DOHH2 (cell line): Measurements from ENCODE around the gene LRMDA.

ENCODE experiments used
- H3F3A ChIP-seq: fragments of 200-600 bp; sonication (generic), shearing (Covaris generic); 2 replicates; pipeline ENCODE4 v1.6.0; 2016; ENCODE audit warnings: antibody characterized with exemption, mild to moderate bottlenecking; ENCODE audit not compliant: control insufficient read depth, insufficient read depth
- H3K27ac ChIP-seq: fragments of 200-600 bp; sonication (generic); 2 replicates; pipeline ENCODE4 v1.5.1; 2014; ENCODE audit warnings: low read depth, mild to moderate bottlenecking, low read length, moderate library complexity
- H3K27me3 ChIP-seq: fragments of 200-600 bp; sonication (generic); 2 replicates; pipeline ENCODE4 v1.6.1; 2014; ENCODE audit warnings: mild to moderate bottlenecking, low read length, mixed read lengths; ENCODE audit not compliant: control insufficient read depth
- H3K36me3 ChIP-seq: fragments of 200-600 bp; sonication (generic); 2 replicates; pipeline ENCODE4 v1.6.1; 2014; ENCODE audit warnings: mild to moderate bottlenecking, low read length, moderate library complexity, mixed read lengths; ENCODE audit not compliant: control insufficient read depth
- H3K4me1 ChIP-seq: fragments of 200-600 bp; sonication (generic); 2 replicates; pipeline ENCODE4 v1.6.1; 2014; ENCODE audit warnings: mild to moderate bottlenecking, low read length, mixed read lengths; ENCODE audit not compliant: control insufficient read depth
- H3K4me2 ChIP-seq: fragments of 200-600 bp; sonication (generic); 2 replicates; pipeline ENCODE4 v1.6.0; 2014; ENCODE audit warnings: mild to moderate bottlenecking, low read length, moderate library complexity
- H3K4me3 ChIP-seq: fragments of 200-600 bp; sonication (generic); 2 replicates; pipeline ENCODE4 v1.5.1; 2014; ENCODE audit warnings: mild to moderate bottlenecking, low read length, mixed read lengths
- H3K79me2 ChIP-seq: fragments of 200-600 bp; sonication (generic); 2 replicates; pipeline ENCODE4 v1.6.1; 2014; ENCODE audit warnings: mild to moderate bottlenecking, low read length, mixed read lengths; ENCODE audit not compliant: control insufficient read depth
- H3K9me2 ChIP-seq: fragments of 200-600 bp; sonication (generic); replicated peaks from 2 replicates; pipeline ENCODE4 v1.6.1; 2014; ENCODE audit warnings: mild to moderate bottlenecking, low read length, mixed read lengths; ENCODE audit not compliant: control insufficient read depth
- H3K9me3 ChIP-seq: fragments of 200-600 bp; sonication (generic); 2 replicates; pipeline ENCODE4 v1.6.1; 2014; ENCODE audit warnings: antibody characterized with exemption, low read length, mixed read lengths; ENCODE audit not compliant: control insufficient read depth, insufficient read depth
- H4K20me1 ChIP-seq: fragments of 200-600 bp; sonication (generic); 2 replicates; pipeline ENCODE4 v1.6.0; 2014; ENCODE audit warnings: low read depth, mild to moderate bottlenecking, antibody characterized with exemption, low read length, moderate library complexity; ENCODE audit not compliant: control insufficient read depth, insufficient read depth
- CTCF ChIP-seq: fragments of 200-600 bp; sonication (generic); IDR thresholded peaks from one replicate; pipeline ENCODE4 v1.5.1; 2014; ENCODE audit warnings: antibody characterized with exemption, mild to moderate bottlenecking, low read depth, low read length; ENCODE audit not compliant: poor library complexity, severe bottlenecking
- EZH2phosphoT487 ChIP-seq: fragments of 200-600 bp; sonication (generic); IDR thresholded peaks from 2 replicates; pipeline ENCODE4 v1.6.1; 2017; ENCODE audit warnings: borderline replicate concordance, mild to moderate bottlenecking, antibody characterized with exemption, low read length, moderate library complexity, mixed read lengths

LRMDA gene

DNA sequence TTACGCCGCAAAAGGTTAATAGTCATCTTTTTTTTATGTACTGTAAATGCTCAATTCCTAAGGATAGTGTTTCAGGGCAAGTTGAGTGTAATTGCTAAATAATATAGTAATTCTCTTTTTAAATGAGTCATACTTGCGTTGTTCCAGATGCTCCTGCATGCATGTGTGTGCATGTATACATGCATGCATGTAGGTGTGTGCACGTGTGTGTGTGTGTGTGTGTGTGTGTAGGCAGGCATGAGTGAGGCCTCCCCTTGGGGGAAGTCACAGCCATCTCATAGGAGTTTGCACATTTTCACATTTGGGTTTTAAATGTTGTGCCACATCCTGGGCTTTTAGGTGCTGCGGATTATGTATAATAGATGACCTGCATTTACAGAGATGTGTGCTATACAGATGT lies 1110.4 kb downstream of the LRMDA start:
- H3F3A ChIP-seq: no peaks in the 10 kb centered on the region
- H3K9me2 ChIP-seq: no peaks in the 10 kb centered on the region
- no peaks in the 10 kb centered on the region for H3K9me3 ChIP-seq
- no peaks in the 10 kb centered on the region for H3K27me3 ChIP-seq
- no peaks in the 10 kb centered on the region for H3K79me2 ChIP-seq
- H3K36me3 ChIP-seq: no peaks in the 10 kb centered on the region
- no peak overlapping the region for H3K4me3 ChIP-seq
- H4K20me1 ChIP-seq: no peaks in the 10 kb centered on the region
- H3K27ac ChIP-seq: no peak overlapping the region
- no peaks in the 10 kb centered on the region for H3K4me1 ChIP-seq
- no peak overlapping the region for H3K4me2 ChIP-seq
- no peak for TF ChIP-seq CTCF
- TF ChIP-seq EZH2phosphoT487: no peak

DNA sequence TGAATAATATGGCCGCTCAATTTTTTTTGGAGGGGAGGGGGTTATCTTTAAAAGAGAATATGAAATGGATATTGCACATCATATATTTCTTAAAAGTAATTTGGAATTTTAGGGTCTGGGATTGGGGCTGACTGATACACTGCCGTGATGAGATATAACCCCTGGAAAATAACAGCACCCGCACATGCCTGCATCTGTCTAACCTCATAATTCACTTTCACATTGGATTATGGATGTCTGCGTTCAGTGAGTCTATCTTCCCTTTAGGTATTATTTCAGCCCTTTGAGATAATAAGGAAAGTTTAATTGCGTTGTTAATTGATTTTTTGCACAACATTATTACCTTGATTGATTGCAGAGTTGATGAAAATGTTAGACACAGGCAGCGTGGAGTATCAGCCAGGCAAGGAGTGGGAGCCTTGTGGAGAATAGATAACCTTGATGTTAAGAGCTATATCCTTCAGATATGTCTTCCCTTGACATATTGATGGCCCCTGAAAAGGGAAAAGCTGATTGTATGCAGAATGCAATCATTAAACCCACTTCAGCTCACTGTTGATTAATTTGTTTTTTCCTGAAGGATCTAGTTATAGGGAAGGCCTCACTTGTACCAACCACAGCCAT lies 1111.0 kb downstream of the LRMDA start:
- Histone ChIP-seq H3K9me2 (no peaks in the 10 kb centered on the region), H3K4me1 (no peaks in the 10 kb centered on the region), H3K27ac (no peak overlapping the region), H3F3A (no peaks in the 10 kb centered on the region), H3K4me2 (no peak overlapping the region), H4K20me1 (no peaks in the 10 kb centered on the region), H3K36me3 (no peaks in the 10 kb centered on the region), H3K27me3 (no peaks in the 10 kb centered on the region), H3K79me2 (no peaks in the 10 kb centered on the region), H3K4me3 (no peak overlapping the region), H3K9me3 (no peaks in the 10 kb centered on the region)
- TF ChIP-seq EZH2phosphoT487 (no peak), CTCF (no peak)

- Histone ChIP-seq H3K27ac (no peak overlapping the region), H4K20me1 (no peaks in the 10 kb centered on the region), H3K36me3 (no peaks in the 10 kb centered on the region), H3K9me3 (no peaks in the 10 kb centered on the region), H3K4me1 (no peaks in the 10 kb centered on the region), H3F3A (no peaks in the 10 kb centered on the region), H3K79me2 (no peaks in the 10 kb centered on the region), H3K9me2 (no peaks in the 10 kb centered on the region), H3K27me3 (no peaks in the 10 kb centered on the region), H3K4me3 (no peak overlapping the region), H3K4me2 (no peak overlapping the region)
- TF ChIP-seq EZH2phosphoT487 (no peak), CTCF (no peak)
These were observed 1112.2 kb downstream of the LRMDA start for GRCh38 chr10:76543655-76544054.
